GM21526 (cell line): ENCODE data around the gene SLC52A3.
"Not testable (repeated sequence)": the region's sequence is repeated elsewhere in the genome, so short reads cannot be mapped to it uniquely, and the experiment has no call there.

Experiments
- ATAC-seq: cut with Tn5 transposase; IDR thresholded peaks from one replicate; pipeline ENCODE4 v1.9.1; 2021; ENCODE audit warnings: moderate library complexity; ENCODE audit not compliant: unreplicated experiment, low FRiP score

SLC52A3 gene

DNA sequence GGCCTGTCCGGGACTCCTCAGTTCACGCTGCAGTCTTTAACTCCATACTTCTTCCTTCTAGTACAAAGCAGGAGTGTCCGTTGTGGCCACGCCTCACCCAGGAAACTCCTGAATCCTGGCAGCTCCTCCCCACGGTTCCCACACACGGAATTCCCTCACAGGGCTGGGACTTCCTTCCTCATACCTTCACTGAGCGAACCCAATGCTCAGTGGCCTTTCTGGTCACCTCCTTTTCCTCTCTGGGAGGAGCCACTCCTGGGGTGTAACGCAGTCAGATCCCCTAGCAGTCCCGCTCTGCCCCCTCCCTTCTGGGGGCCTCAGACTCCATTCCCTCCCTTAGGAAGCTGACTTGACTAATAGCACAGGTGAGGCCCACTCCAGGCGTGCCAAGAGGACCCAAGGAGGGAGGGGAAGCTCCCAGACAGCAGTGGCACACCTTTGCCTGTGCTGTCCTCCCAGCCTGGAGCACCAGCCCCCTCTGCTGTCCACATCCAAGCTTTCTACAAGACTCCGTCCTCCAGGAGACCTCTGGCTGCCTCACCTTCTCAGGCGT, at the start of gene SLC52A3:
SLC52A3 (minus strand) TSS at position 75 of the 553 bp plus-strand sequence. CDS start 2,726 bp downstream, outside the sequence.
- ATAC-seq = no peak

DNA sequence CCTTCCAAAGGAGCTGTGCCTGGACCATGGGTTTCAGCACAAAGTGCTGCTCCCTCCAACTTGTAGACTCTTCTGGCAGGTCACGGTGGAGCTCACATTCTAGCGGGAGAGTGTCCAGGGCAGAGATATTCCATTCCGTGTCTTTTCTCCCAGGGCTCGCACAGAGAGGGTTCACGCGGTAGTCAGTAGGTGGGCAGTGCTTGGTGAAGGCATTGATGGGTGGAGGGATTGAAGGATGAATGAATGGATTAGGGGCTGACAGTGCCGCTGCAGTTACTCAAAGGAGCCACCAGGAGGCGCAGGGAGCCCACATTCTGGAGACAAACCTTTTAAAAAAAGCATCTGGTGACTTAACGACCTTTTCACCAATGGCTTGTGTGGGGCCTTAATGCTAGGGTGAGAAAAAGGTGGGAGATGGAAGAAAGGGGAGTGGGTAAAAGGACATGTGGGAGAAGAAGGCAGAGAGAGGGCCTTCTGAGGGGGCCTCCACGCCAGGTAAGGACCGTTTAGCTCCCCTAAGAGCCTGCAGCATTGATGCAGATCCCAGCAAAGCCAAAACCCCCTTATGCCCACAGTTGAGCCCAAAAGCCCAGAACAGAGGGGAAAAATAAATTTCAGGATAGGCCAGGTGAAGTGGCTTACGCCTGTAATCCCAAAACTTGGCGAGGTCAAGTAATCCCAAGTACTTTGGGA, 47.8 kb upstream of the SLC52A3 start:
- no peak for ATAC-seq

DNA sequence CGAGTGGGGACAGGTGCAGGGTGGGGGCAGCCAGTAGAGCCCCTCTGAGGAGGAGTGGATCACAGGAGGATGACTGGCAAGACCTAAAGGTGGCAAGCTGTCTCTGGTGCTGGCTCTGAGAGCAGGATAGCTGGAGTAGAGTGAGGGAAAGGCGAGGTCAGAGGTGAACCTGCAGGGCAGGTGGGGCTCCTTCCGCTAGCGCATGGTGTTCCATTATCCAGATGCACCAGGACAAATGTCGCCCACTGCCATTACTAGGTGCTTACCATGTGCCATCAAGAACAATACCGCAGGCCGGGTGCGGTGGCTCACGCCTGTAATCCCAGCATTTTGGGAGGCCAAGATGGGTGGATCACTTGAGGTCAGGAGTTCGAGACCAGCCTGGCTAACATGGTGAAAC, 46.9 kb upstream of the SLC52A3 start:
- ATAC-seq = no peak

DNA sequence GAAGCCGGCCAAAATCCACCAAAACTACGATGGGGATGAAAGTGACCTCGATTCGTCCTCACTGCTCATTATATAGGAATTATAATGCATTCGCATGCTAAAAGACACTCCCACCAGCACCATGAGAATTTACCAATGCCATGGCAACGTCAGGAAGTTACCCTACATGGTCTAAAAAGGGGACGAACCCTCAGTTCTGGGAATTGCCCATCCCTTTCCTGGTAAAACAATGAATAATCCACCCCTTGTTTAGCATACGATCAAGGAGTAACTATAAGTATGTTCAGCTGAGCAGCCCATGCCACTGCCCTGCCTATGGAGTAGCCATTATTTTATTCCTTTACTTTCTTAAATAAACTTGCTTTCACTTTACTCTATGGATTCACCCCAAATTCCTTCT, 45.1 kb upstream of the SLC52A3 start:
- ATAC-seq = no peak

DNA sequence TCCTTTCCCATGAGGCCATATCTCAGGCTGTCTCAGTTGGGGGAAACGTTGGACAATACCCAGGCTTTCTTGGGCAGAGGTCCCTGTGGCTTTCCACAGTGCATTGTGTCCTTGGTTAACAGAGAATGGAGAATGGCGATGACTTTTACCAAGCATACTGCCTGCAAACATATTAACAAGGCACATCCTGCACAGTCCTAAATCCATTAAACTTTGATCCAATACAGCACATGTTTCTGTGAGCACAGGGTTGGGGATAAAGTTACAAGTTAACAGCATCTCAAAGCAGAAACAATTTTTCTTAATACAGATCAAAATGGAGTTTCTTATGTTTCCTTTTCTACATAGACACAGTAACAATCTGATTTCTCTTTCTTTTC, 44.1 kb upstream of the SLC52A3 start:
- not testable (repeated sequence) for ATAC-seq

DNA sequence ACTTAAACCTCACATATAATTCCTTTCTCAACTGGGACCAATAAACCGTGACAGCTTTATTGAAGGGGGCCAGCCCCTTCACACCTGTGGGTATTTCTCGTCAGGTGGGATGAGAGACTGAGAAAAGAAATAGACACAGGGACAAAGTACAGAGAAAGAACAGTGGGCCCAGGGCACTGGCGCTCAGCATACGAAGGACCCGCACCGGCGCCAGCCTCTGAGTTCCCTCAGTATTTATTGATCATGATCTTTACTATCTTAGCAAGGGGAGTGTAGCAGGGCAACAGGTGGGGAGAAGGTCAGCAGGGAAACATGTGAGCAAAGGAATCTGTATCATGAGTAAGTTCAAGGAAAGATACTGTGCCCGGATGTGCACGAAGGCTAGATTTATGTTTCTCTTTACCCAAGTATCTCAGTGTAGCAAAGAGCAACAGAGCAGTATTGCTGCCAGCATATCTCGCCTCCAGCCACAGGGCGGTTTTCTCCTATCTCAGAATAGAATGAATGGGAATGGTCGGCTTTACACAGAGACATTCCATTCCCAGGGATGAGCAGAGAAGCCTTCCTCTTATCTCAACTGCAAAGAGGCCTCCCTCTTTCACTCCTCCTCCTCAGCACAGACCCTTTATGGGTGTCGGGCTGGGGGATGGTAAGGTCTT, 43.6 kb upstream of the SLC52A3 start:
- ATAC-seq = not testable (repeated sequence)

DNA sequence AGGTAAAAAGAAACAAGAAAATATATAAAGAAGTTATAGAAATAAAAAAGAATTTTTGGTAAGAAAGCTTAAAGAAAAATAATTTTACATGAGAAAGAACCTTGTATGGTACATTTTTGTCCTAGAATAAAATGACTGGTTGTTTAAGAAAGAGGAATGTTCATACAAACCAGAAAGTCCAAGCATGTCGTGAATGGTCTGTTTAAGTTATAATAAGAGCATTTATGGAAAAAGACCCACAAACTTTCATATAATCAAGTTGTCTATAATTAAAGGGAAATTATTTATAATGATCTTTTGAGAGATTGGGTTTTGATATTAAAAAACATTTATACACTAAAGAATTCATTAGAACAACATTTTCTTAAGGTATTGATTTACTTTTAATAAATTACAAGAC, 37.4 kb upstream of the SLC52A3 start:
- no peak for ATAC-seq

DNA sequence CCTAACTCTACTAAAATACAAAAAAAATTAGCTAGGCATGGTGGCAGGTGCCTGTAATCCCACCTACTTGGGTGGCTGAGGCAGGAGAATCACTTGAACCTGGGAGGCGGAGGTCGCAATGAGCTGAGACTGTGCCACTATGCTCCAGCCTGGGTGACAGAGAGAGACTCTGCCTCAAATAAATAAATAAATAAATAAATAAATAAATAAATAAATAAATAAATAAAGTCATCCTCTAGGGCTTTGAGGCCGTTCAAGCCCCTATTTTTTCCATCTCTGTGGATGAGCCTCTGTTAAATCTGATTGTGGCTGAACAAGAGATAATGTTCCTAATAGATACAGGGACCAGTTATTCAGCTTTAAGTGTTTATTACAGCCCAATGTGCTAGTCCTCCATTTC, 33.4 kb upstream of the SLC52A3 start:
- no peak for ATAC-seq

DNA sequence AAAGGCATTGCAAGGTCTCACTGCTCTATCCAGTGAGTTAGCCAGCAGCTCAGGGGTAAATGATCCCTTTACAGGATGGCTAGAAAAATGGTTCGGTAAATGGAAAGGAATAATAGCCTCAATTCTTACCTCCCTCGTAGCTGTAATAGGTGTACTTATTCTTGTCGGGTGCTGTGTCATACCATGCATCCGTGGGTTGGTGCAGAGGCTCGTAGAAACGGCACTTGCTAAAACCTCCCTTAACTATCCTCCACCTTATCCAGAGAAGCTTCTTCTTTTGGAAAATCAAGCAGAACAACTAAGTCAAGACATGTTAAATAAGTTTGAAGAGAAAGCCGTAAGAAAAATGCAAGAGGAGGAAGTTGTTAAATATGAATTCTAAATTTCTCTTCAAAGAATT, 31.7 kb upstream of the SLC52A3 start:
- not testable (repeated sequence) for ATAC-seq

DNA sequence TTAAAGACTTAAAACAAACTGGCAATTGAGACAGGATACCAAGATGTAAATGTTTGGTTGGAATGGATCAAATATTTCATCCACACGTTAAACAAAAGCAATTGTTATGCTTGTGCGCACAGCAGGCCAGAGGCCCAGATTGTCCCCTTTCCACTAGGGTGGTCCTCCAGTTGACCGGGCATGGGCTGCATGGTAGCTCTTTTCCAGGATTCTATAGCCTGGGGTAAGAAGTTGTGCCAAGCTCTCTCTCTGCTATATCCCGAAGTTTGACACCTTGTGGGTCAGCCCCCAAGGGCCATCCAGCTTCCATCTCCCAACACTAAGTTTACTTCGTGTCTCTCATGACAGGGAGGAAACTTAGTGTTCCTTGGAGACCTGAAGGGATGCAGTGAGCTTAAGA, 30.4 kb upstream of the SLC52A3 start:
- ATAC-seq = not testable (repeated sequence)

DNA sequence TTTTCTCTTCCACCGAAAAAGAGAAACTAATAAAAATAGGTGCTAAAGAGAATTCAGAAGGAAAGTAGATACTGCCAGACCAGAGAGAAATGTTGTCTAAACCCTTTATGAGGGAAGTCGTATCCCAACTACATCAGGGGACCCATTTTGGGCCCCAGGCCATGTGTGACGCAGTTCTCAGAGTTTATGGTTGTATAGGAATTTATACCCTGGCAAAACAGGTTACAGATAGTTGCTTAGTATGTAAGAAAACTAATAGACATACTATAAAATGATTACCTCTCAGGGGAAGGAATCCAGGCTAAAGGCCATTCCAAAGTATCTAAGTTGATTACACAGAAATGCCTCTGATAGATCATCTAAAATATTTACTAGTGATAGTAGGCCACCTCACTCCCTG, 28.6 kb upstream of the SLC52A3 start:
- ATAC-seq = no peak

DNA sequence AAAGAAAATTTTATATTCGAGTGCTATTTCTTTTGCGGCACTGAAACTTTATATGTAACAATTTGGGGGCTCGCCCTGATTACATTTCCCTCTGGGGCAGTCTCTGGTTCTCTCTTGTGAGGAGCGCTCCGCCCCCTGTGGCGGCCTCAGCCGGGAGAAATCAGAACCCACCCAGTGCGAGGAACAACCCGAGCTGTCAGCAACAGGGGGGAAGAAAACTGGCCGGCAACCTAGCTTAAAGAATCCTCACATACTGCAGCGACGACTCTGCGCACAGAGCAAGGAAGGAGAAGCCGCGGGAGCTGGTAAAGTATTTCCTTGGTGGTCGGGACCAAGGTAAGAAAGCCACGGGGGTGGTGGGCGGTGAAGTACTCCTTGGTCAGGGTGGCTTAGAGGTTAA, 23.9 kb upstream of the SLC52A3 start:
- no peak for ATAC-seq

DNA sequence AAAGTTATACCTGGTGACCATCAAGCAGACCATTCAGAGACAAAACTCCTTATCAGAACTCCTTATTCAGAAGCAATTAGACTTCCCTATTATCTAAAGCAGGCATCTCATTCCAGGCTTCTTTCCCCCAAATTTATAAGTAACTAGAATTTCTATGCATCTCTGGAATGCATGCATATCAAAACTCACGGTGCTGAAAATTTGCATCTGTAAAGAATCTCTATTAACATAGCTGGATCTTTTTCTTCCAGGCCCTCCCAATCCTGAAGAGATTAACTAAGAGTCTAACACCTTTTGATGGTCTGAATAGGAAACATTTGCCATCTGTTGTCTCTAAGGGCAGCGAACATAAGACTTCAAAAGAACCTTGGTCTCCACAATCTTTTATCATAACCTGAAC, 22.8 kb upstream of the SLC52A3 start:
- no peak for ATAC-seq

DNA sequence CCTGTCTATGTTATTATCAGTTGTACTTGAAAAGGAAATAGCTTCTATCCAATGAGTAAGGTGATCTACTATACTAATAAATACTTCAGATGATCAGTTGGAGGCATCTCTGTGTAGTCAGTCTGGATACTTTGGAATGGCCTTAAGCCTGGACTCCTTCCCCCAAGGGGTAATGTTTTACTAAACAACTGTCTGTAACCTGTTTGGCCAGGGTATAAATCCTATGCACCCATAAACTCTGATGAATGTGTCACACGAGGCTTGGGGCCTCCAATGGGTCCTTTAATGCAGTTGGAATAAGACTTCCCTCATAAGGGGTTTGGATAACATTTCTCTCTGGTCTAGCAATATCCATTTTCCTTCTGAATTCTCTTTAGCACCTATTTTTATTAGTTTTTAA, 19.5 kb upstream of the SLC52A3 start:
- no peak for ATAC-seq

DNA sequence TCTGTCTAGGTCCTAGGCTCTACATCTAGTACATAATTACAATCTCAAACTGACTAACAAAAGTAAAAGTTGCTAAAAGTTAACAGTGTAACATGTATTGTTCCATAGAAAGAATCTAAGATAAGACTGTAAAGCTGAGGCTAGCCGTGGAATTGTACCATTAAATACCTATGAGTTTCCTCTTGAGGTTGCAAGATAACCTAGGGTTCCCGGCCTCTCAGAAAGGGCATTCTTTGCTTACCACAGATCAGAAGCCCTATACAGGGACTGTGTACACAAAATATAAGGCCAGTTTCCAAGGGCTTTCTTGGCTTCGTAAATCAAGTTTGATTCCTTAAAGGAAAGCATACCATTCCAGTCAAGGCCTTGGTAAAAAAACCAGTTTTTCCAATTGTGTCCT, 11.5 kb upstream of the SLC52A3 start:
- no peak for ATAC-seq

DNA sequence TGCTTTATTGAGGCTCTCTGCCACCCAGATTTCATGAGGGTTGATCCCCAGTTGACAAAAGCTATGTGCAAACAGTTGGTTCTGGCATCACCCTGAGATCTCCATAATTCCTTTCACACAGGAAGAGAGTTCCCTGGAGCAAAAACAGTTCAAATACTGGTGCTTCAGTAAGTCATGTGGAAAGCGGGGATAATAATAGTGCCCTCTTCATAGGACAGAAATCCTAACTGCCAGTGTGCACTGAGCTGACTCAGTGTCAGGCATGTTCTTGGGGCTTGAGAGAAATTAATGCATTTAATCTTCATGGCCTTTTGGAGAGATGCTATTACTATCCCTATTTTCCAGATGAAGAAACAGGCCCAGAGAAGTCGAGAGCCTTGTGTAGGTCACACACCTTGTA, 7.9 kb upstream of the SLC52A3 start:
- no peak for ATAC-seq

DNA sequence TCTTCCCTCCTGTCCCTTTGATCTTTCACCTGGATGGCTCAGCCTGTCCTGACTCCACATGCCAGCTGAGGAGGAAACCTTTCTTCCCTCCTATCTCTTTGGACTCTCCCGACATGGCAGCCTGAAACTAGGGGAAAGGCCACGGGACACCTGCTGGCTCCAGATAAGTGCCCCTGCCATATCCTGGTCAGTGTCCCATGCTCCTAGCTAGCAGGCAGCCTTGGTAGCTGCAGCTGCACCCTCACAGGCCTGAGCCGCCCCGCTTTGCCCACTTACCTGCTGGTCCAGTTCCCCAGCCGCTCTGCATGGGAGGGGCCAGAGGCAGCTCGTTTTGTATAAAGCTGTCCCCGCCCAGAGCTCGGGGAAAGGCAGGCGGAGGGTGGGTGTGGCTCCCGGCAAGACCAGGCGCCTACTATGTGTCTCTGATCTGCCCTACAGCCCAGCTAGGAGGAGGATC, 7.4 kb upstream of the SLC52A3 start:
- no peak for ATAC-seq

DNA sequence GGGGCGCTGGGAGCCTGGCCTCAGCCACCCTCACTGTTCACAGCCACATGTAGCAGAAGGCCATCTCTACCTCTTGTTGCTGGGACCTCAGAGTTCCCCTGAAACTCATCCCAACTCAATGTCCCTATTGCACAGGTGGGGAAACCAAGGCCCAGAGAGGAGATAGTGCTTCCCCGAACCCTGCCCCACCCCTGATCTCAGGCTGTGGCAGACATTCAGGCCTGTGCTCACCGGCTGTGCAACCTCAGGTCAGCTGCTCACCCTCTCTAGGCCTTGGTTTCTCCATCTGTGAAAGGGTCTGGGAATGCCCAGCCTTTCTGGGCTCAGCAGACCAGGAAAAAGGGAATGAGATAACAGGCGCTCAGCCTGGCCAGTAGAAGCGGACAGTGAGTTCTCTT, 6.4 kb upstream of the SLC52A3 start:
- ATAC-seq = no peak

DNA sequence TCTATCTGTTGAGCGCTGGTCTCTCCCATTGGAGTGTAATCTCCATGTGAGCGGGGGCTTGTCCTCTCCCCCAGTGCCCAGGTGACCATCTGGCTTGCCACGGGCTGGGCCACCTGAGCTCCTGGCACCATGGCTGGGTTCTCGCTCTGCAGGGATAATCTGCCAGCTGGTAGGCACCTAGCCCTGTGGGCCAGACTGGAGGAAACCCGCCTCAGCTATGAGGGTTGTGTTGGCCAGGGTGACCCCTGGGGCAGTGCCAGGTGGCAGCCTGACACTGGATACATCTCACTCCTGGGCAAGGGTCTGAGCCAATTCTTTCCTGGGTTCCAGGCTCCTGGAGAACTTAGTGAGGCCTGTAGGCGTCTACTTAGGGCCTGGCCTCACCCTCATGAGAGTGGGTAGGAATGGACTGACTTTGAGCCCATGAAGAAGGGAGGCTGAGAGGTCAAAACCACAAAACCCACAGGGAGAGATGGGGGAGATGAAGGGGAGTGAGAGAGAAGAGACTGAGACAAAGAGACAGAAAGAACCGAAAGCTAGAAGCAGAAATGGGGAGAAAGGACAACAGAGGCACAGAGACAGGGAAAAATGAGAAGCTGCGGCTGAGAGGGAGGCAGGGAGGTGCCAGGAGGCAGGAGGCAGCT, 5.8 kb upstream of the SLC52A3 start:
- no peak for ATAC-seq

DNA sequence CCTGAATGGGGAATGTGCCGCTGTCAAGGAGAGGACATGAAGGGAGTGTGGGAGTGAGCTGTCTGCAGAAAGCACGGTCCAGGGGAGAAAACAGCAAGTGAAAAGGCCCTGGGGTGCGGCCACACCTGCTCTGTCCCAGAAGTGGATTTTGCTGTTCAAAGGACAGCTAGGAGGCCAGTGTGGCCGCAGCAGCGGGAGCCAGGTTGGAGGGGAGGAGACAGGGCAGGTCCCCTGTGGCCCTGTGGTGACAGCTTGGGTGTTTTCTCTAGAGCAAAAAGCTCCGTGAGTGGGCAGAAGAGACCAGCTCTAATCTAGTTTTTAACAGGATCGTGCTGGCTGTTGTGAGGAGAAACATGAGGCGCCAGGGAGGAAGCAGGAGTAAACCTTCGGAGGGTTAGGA, 4.5 kb upstream of the SLC52A3 start:
- no peak for ATAC-seq

DNA sequence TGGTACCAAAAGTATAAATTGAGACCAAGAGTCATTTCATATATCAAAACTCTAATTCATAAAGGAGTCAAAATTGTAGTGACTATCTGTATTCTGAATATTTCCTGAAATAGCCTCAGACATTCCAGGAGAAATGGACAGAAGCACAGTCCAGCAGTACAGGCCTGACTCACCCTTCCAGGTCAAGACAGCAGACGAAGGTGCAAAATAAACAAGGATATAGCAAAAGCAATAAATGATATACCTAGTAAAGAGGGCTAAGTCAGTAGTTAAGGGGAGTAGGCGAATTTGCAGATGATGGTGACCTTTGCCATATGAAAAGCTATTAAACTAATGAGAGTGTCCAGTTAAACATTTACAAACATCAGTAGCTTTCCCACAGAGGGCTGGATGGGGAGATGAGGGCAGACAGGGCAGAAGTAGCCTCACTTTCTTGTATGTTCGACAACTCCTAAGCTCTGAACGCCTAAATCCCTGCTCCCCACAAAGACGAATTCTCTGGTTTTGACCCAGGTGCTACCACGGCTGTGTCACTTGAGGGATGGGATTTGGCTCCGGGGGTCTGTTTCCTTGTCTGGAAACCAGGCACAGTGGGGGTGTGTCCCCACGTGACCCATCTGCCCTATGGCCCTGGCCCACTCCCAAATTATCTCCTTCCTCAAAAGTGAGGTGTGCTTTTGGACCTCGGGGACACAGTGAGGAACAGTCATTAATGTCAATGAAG, 3.6 kb upstream of the SLC52A3 start:
- no peak for ATAC-seq
